HCT116 (cell line): Measurements from ENCODE around the gene SNIP1. TPM values are rescaled to one million over a fixed set of nuclear protein-coding genes. Genes with fewer than 3 reads are reported as not detected.

ENCODE experiments used
- ATAC-seq: fragments of 200-7000 bp; cut with Tn5 transposase; 2 replicates; pipeline ENCODE4 v1.9.1; 2020; ENCODE audit warnings: mild to moderate bottlenecking, moderate library complexity
- BruUV-seq: library from RNA; stranded (reverse); fragments of 400-500 nt; replicated peaks from 2 replicates; lab custom pipeline; 2021; lab: Mats Ljungman, UMichigan
- CTCF ChIA-PET: fragments of 300-600 bp; sonication (Branson Sonifier 250); formaldehyde crosslinking; loops from one replicate; lab custom pipeline; 2021; ENCODE audit warnings: antibody characterized with exemption; lab: Charles Lee
- POLR2A ChIA-PET: fragments of 300-600, 350-600 bp; sonication (Branson Sonifier 250); formaldehyde crosslinking; loops from one replicate; lab custom pipeline; 2021; ENCODE audit warnings: antibody characterized with exemption; lab: Charles Lee
- RAD21 ChIA-PET, 2 experiments: fragments of 300-600 bp; sonication (Branson Sonifier 250); formaldehyde crosslinking; loops; one replicate each; lab custom pipeline; 2023; ENCODE audit warnings: low total read pairs in 2 of 2; ENCODE audit not compliant: uncharacterized antibody in 2 of 2, unreplicated experiment in 2 of 2, low non-redundant PET in 1 of 2; lab: Charles Lee
- DNase-seq: peaks from one replicate; pipeline ENCODE4 v3.0.0-alpha.2; 2010; ENCODE audit warnings: low read depth, low spot score
- H2AFZ ChIP-seq: fragments of 200-600 bp; shearing (Covaris generic), sonication (generic); 2 replicates; pipeline ENCODE4 v1.6.1; 2017; ENCODE audit warnings: low read depth, mixed run types, mixed read lengths, antibody characterized with exemption, low read length; ENCODE audit not compliant: poor library complexity, severe bottlenecking
- H3K27ac ChIP-seq: 2 replicates; pipeline ENCODE4 v1.5.1; 2012; ENCODE audit warnings: low read depth, low read length
- H3K27me3 ChIP-seq: fragments of 200-600 bp; sonication (generic); 2 replicates; pipeline ENCODE4 v1.6.1; 2016; ENCODE audit warnings: mixed run types, low read length, mixed read lengths; ENCODE audit not compliant: insufficient read depth
- H3K36me3 ChIP-seq, 2 experiments: fragments of 200-500 bp in 1 of 2; fragments of 200-600 bp in 1 of 2; sonication (Bioruptor generic) in 1 of 2; sonication (generic) in 1 of 2; 2 replicates each; pipeline versions ENCODE4 v1.5.1 to v1.6.1; 2014 to 2016; ENCODE audit warnings: low read length in 2 of 2, inconsistent platforms in 1 of 2, mixed read lengths in 1 of 2, mixed run types in 1 of 2; ENCODE audit not compliant: insufficient read depth in 2 of 2, control insufficient read depth in 1 of 2
- H3K4me1 ChIP-seq, 2 experiments: fragments of 200-600 bp in 1 of 2; sonication (generic) in 1 of 2; 2 replicates each; pipeline versions ENCODE4 v1.5.1 to v1.6.1; 2012 to 2017; ENCODE audit warnings: low read length in 2 of 2, inconsistent platforms in 1 of 2, mild to moderate bottlenecking in 1 of 2, mixed read lengths in 1 of 2, mixed run types in 1 of 2, moderate library complexity in 1 of 2; ENCODE audit not compliant: insufficient read depth in 2 of 2, control insufficient read depth in 1 of 2
- H3K4me2 ChIP-seq: fragments of 200-600 bp; sonication (generic); 2 replicates; pipeline ENCODE4 v1.6.1; 2017; ENCODE audit warnings: mixed run types, low read length, mixed read lengths
- H3K4me3 ChIP-seq, 2 experiments: fragments of 200-600 bp in 1 of 2; sonication (generic) in 1 of 2; replicated peaks in 1 of 2; 2 replicates each; pipeline ENCODE4 v1.5.1; 2011 to 2016; ENCODE audit warnings: low read length in 2 of 2, control low read depth in 1 of 2, low read depth in 1 of 2, mild to moderate bottlenecking in 1 of 2, mixed read lengths in 1 of 2, mixed run types in 1 of 2
- H3K79me2 ChIP-seq: fragments of 200-600 bp; sonication (generic); 2 replicates; pipeline ENCODE4 v1.6.1; 2017; ENCODE audit warnings: mild to moderate bottlenecking, mixed run types, low read length, moderate library complexity, mixed read lengths; ENCODE audit not compliant: insufficient read depth
- H3K9ac ChIP-seq: fragments of 200-600 bp; sonication (generic); 2 replicates; pipeline ENCODE4 v1.6.1; 2016; ENCODE audit warnings: low read length, mixed read lengths
- H3K9me2 ChIP-seq: fragments of 200-600 bp; sonication (generic), shearing (Covaris generic); 2 replicates; pipeline ENCODE4 v1.6.1; 2017; ENCODE audit warnings: mixed run types, mild to moderate bottlenecking, moderate library complexity; ENCODE audit not compliant: insufficient read depth
- H3K9me3 ChIP-seq, 2 experiments: fragments of 200-500 bp in 1 of 2; fragments of 200-600 bp in 1 of 2; sonication (Bioruptor generic) in 1 of 2; sonication (generic) in 1 of 2; 2 replicates each; pipeline ENCODE4 v1.6.1; 2014 to 2017; ENCODE audit warnings: low read length in 2 of 2, mixed read lengths in 2 of 2, inconsistent platforms in 1 of 2, low read depth in 1 of 2, mild to moderate bottlenecking in 1 of 2, mixed run types in 1 of 2, moderate library complexity in 1 of 2; ENCODE audit not compliant: control insufficient read depth in 1 of 2, insufficient read depth in 1 of 2
- H4K20me1 ChIP-seq: fragments of 200-600 bp; sonication (generic), shearing (Covaris generic); 2 replicates; pipeline ENCODE4 v1.6.1; 2017; ENCODE audit warnings: mixed run types, mild to moderate bottlenecking, moderate library complexity; ENCODE audit not compliant: insufficient read depth
- ATF3 ChIP-seq: IDR thresholded peaks from 2 replicates; pipeline ENCODE4 v1.6.1; 2012
- CTCF ChIP-seq, 3 experiments: fragments of 200-600 bp in 1 of 3; sonication (generic) in 1 of 3; IDR thresholded peaks in 2 of 3; conservative IDR thresholded peaks in 1 of 3; 2 replicates each; pipeline ENCODE4 v1.5.1; 2012 to 2017; ENCODE audit warnings: low read depth in 2 of 3, low read length in 2 of 3, antibody characterized with exemption in 1 of 3, borderline replicate concordance in 1 of 3, control low read depth in 1 of 3, mild to moderate bottlenecking in 1 of 3, mixed read lengths in 1 of 3, mixed run types in 1 of 3, moderate library complexity in 1 of 3; ENCODE audit not compliant: insufficient read depth in 1 of 3
- ELF1 ChIP-seq: IDR thresholded peaks from 2 replicates; pipeline ENCODE4 v1.6.1; 2012; ENCODE audit warnings: low read depth, borderline replicate concordance
- FOSL1 ChIP-seq: IDR thresholded peaks from 2 replicates; pipeline ENCODE4 v1.6.1; 2012; ENCODE audit warnings: low read depth
- MAX ChIP-seq: IDR thresholded peaks from 2 replicates; pipeline ENCODE4 v1.6.1; 2012
- REST ChIP-seq: IDR thresholded peaks from 2 replicates; pipeline ENCODE4 v1.6.1; 2012; ENCODE audit warnings: low read depth
- YY1 ChIP-seq: IDR thresholded peaks from 2 replicates; pipeline ENCODE4 v1.6.1; 2011; ENCODE audit warnings: low read length, low read depth, moderate library complexity, mild to moderate bottlenecking; ENCODE audit not compliant: insufficient replicate concordance; ENCODE audit errors: extremely low read depth
- ZBTB33 ChIP-seq: IDR thresholded peaks from 2 replicates; pipeline ENCODE4 v1.6.1; 2011; ENCODE audit warnings: mild to moderate bottlenecking, low read length, moderate library complexity; ENCODE audit not compliant: insufficient replicate concordance; ENCODE audit errors: extremely low read depth
- ZFX ChIP-seq: fragments of 450-650 bp; IDR thresholded peaks from 2 replicates; pipeline ENCODE4 v1.6.1; 2017
- ZNF274 ChIP-seq: fragments of 200-500 bp; sonication (Bioruptor generic); IDR thresholded peaks from 2 replicates; pipeline ENCODE4 v1.6.1; 2014; ENCODE audit warnings: mild to moderate bottlenecking, low read depth, low read length, inconsistent platforms
- intact Hi-C: fragments of 100-400 bp; cut with micrococcal nuclease; formaldehyde crosslinking; loops from 2 replicates; pipeline ENCODE4 v1.10.0; 2022
- total RNA-seq: library from RNA; stranded (reverse); gene quantifications from one replicate; pipeline ENCODE4 v1.2.1, GENCODE V29; 2021; ENCODE audit not compliant: unreplicated experiment

SNIP1 gene
- total RNA-seq, 1 experiment from 2014 or later: 18.8 TPM

GRCh38 chr1:37487619-37487984, 66.5 kb downstream of the SNIP1 start (continued):
- no peak for TF ChIP-seq ZBTB33
- TF ChIP-seq REST: no peak

GRCh38 chr1:37486680-37487618, 67.1 kb downstream of the SNIP1 start:
- Histone ChIP-seq H3K9me2 (no peaks in the 10 kb centered on the region), H3K36me3 (peaks cover 3 to 26% of the 10 kb centered on the region in 2 experiments; a peak in 2 of 4 replicates), H3K79me2 (no peaks in the 10 kb centered on the region), H4K20me1 (no peaks in the 10 kb centered on the region), H3K27ac (no peak overlapping the region), H3K4me2 (0 out of 2 replicates have a peak overlapping the region, but pooled peaks have one; percentile 17), H2AFZ (no peak overlapping the region), H3K9me3 (no peaks in the 10 kb centered on the region), H3K27me3 (no peaks in the 10 kb centered on the region), H3K4me3 (no peak overlapping the region), H3K4me1 (peaks cover 0 to 5% of the 10 kb centered on the region in 2 experiments; a peak in 2 of 4 replicates), H3K9ac (no peak overlapping the region)
- DNase-seq (peak; percentile 31), ATAC-seq (peak; percentile 89)
- CTCF ChIA-PET: interaction anchor here (0.5 to 4.7 kb wide), 22 partner anchors 9 to 971 kb away, joined by 3 to 62 read pairs (median 5); partner anchors contain the start of genes MEAF6 and ZC3H12A
- RAD21 ChIA-PET: interaction anchor here (0.7 to 1.6 kb wide), 8 partner anchors 11 to 911 kb away, joined by 3 to 8 read pairs (median 4); partner anchors contain the start of gene ZC3H12A (in 1 of the 2)
- POLR2A ChIA-PET: interaction anchor here (0.7 to 4.7 kb wide), 4 partner anchors 8 to 178 kb away, joined by 3 to 34 read pairs (median 4); partner anchors contain the start of gene ZC3H12A
- BruUV-seq: no TSS peak
- intact Hi-C loops: loop anchor here (1.0 kb wide), 1 partner anchor 32 kb away; no protein-coding TSS in a partner anchor
- TF ChIP-seq ZFX: no peak
- TF ChIP-seq FOSL1: no peak
- TF ChIP-seq ZNF274: no peak
- no peak for TF ChIP-seq ATF3
- TF ChIP-seq MAX: no peak
- no peak for TF ChIP-seq ELF1
- peak; percentile 92 to 99 (median 98) for TF ChIP-seq CTCF (IDR thresholded peaks at IDR 0.05 in 2 of 3, conservative IDR thresholded peaks at IDR 0.05 in 1 of 3; ENCODE audit: borderline replicate concordance in 1 of 3, insufficient read depth in 1 of 3, low read depth in 2 of 3, low read length in 2 of 3)
- TF ChIP-seq YY1: peak; percentile 30
